NCI-H748 (cell line): ENCODE measurements around the gene TMEM114.
A peak's percentile ranks its signal among the peaks of the same experiment; 100 is the strongest.

Experiments
- DNase-seq: peaks from one replicate; lab custom pipeline; 2025; ENCODE audit not compliant: unreplicated experiment; lab: John Stamatoyannopoulos, UW

Gene TMEM114

GRCh38 chr16:8611886-8612600 is 21.7 kb upstream of the TMEM114 start:
- DNase-seq, result no peak

GRCh38 chr16:8611122-8611521 is 20.8 kb upstream of the TMEM114 start:
- no peak for DNase-seq

GRCh38 chr16:8607214-8607613 is 16.9 kb upstream of the TMEM114 start:
- DNase-seq, result no peak

GRCh38 chr16:8605554-8605953 is 15.2 kb upstream of the TMEM114 start:
- DNase-seq, result no peak

- DNase-seq, result no peak
Observed at GRCh38 chr16:8600144-8600775, 9.9 kb upstream of the TMEM114 start.

DNA sequence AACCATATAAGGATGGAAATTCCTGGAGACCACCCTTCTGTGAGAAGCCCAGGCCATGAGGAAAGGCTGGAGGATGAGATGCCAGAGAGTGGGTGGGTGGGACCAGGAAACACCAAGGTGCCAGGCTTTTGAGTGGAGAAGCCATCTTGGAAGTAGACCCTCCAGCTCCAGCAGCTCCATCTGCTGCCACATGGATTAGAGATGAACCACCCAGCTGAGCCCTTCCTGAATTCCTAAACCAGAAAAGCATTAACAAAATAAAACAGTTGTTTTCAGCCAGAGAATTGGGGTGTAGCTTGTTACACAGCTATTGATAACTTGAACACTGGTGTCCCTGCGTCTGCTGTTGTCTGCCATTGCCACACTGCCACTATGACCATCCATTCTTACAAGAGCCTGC is 6.3 kb upstream of the TMEM114 start:
- DNase-seq, result no peak

GRCh38 chr16:8595783-8596182 is 5.5 kb upstream of the TMEM114 start:
- no peak for DNase-seq

DNA sequence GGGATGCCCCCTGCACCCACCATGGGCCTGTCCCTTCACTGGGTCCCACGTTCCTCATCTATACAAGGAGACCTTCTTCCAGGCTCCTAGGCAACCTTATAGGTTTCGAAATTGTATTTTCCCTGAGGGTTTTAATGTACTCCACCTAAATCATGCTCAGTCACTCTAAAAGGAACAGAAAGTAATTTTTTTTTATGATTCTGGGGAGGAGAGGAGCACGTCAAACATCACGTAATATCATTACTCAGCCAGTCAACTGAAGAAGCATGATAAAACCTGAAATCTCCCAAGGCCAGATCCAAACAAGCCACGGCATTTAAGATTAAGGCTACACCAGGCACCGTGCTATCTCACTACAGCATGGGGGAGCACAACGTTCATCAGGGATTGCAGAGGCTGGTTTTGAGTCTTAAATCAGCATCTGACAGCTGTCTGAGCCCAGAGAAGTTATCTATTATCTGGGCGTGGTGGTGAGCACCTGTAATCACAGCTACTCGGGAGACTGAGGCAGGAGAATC is 3.9 kb upstream of the TMEM114 start:
- no peak for DNase-seq

GRCh38 chr16:8591451-8591850 is 1.1 kb upstream of the TMEM114 start:
- no peak for DNase-seq

GRCh38 chr16:8590811-8591210 is 500 bp upstream of the TMEM114 start:
- no peak for DNase-seq

DNA sequence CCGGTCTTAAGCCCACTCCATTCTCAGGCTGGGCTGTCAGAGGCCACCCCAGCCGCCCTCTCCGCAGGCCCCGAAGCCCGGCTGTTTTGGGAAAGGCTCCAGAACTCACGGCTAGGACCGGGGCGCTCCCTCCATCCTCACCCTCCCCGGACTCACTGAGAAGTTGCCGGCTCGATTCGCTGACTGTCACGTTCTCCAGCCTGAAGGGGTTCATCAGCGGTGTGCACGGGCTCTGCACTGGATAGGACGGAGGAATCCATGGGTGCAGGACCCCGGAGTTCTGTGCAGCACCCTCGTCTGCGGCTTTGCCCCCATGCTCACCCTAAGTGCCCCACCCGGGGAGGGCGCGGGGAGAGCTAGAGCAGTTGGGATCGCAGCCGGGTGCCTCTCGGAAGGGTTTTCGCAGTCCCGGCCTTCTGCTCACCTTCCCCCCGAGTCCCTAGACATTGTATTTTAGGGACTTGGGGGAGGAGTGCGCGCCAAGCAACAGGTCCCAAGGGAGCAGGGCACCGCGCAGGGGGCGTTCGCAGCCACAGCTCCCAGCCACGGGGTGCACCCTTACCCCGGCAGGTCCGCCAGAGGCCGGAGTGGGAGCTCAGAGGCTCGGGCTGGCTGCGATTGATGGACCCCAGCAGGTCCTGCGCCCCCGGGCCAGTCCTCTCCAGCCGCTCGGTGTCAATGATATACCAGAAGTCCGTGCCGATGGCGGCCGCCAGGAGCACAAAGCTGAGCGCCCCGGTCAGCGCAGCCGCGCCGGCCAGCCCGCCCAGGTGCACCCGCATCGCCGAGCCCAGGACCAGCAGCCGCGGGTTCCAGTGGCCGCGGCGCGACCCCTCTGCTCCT is 1.0 kb downstream of the TMEM114 start:
- DNase-seq, result peak; percentile 29

DNA sequence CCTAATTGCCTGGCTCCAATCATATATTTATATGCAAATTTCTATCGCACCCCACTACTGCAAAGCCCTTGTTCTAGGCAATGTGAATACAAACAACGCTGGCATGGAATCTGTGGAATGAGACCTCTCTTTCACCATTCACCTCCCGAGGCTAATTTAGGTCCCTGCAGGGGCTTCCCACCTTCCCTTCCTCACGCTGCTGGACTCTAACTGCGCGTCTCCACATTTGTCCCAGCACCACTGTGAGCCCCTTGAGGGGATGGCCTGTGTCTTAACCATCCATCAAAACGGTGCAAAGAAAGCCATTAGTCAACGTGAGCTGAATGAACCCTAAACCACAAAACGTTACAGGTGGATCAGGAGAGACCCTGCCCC is 1.6 kb downstream of the TMEM114 start:
- no peak for DNase-seq

GRCh38 chr16:8587065-8587464 is 3.2 kb downstream of the TMEM114 start:
- DNase-seq, result no peak

GRCh38 chr16:8585857-8586256 is 4.5 kb downstream of the TMEM114 start:
- DNase-seq, result no peak

DNA sequence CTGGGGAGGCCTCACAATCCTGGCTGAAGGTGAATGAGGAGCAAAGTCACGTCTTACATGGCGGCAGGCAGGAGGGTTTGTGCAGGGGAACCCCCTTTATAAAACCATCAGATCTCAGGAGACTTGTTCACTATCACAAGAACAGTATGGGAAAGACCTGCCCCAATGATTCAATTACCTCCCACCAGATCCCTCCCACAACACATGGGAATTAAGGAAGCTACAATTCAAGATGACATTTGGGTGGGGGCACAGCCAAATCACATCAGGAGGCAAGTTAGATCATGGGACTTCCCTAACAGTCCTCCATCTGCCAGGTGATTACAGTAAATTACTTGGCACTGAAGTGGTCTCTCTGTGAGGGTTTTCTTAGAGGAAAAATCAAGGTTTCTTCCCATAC is 5.3 kb downstream of the TMEM114 start:
- no peak for DNase-seq

DNA sequence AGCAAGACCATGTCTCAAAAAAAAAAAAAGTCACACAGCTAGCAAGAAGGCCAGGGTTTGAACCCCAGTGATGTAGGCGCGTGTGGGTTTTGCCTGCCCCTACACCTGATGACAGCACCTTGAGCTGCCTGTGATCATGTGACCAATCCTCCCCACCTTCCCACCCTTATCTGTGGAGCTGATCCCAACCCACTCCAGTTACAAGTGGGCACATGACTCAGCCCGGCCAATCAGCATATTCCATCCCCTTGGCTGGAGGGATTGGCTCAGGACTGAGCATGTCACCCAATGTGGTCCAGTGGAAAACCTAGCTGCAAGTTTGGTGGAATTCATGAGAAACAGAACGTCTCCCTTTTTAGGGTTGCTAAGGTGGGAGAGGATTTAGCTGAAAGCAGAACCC is 6.6 kb downstream of the TMEM114 start:
- DNase-seq, result no peak

DNA sequence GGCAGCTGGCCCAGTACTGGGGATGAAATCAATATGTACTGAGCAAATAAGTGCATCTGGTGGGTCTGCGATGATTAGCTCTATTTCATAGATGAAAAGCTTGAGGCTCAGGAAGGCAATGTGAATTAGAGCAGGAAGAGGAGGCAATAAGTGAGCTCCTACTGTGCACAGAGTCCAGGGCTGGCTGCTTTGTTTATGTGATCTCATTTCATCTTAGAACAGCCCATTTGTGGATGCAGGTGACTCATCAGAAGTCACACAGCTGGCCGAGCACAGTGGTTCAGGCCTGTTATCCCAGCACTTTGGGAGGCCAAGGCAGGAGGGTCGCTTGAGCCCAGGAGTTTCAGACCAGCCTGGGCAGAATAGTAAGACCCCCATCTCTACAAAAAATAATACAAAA is 7.1 kb downstream of the TMEM114 start:
- DNase-seq, result peak; percentile 47

DNA sequence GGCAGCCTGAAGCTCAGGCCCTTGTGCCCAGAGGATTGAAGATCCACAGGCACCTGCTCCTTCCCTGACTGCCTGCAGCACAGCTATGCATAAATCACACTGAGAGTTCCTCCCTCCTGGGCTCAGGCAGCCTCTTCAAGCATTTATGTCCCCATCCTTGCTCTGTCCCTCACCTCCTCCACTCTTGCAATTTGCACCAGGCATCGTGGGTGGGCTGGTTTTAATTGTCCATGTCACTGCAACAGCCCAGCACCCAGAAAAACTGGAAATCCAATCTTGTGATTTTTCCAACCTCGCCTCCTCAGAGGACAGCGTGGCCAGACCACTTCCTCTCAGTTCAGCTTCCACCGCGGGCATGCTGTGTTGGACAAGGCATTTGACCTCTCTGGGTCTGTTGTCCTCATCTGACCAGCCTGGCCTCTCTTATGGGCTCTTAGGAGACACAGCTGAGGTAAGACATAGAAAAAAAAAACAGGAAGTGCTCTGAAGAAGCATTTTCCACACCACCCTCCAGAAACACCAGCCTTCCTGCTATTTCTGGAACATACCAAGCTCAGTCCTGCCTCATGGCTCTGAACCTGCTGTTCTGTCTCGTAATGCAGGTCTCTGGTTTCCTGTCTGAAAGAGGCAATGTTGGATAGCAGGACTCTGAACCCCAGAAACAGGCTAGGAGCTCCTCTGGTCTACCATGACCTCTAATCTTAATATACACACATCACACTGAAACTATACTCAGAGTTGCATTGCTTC is 8.3 kb downstream of the TMEM114 start:
- no peak for DNase-seq

- no peak for DNase-seq
Observed at GRCh38 chr16:8579559-8579958, 10.8 kb downstream of the TMEM114 start.

GRCh38 chr16:8577678-8578304 is 12.5 kb downstream of the TMEM114 start:
- DNase-seq, result no peak
